Measurements from ENCODE around the gene ERG28. TPM values are rescaled to one million over a fixed set of nuclear protein-coding genes. Genes with fewer than 3 reads are reported as not detected.

Gene ERG28
- total and polyA plus RNA-seq, 4 donors = 17.1 to 43.5 (median 29.2) TPM

DNA sequence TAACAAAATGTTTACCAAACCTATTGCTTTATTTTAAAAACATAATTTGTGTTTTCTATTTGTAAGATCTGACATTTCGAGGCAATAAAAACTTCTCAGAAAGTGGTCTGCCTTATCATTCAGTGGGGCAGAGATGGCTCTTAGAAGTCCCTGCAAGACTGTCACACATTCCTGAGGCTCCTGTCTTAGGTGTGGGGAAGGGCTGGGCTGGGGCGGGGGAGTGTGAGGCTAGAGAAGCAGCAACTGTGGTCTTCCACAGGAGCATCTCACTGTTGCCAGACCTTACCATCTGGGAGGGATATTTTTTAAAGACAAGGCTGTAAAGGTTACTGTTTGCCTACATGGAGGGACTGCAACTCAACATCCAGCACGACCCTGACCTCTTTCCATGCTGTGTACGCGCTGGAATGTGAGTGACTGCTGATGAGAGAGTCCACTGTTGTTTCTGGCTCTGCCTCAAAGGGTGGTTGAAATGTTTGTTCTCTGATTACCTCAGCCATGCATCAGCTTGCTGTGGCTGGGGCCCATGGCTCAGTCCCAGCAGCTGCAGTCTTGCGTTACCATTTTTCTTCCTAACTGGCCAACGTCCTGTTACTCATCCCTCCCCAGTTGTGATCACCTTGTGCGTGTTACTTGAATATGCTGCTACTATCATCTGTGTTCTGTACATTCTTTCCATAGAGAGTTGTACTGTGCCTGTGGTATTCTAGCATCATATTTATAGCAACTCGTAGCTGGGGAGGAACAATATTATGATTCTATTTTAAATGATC lies 12.4 kb downstream of the ERG28 start:
- peak overlapping the region; percentile 79 to 82 for H3K27ac ChIP-seq (ENCODE audit: low read depth in 1 of 2, low read length in 2 of 2)
- DNase-seq (ENCODE audit: low spot score) = peak; percentile 54
- 36% methylated on average over 9 of the region's 9 CpGs for WGBS
- peaks cover 1 to 14% (median 9%) of the 10 kb centered on the region in 4 donors for H3K36me3 ChIP-seq (ENCODE audit: control insufficient read depth in 4 of 4, insufficient read depth in 3 of 4, low read depth in 1 of 4, low read length in 3 of 4)
- TF ChIP-seq GABPA (IDR thresholded peaks at IDR 0.05 in 1 of 2, conservative IDR thresholded peaks at IDR 0.05 in 1 of 2) = peak in 1 of 2 donors; percentile 45
- TF ChIP-seq, protein P1, sequence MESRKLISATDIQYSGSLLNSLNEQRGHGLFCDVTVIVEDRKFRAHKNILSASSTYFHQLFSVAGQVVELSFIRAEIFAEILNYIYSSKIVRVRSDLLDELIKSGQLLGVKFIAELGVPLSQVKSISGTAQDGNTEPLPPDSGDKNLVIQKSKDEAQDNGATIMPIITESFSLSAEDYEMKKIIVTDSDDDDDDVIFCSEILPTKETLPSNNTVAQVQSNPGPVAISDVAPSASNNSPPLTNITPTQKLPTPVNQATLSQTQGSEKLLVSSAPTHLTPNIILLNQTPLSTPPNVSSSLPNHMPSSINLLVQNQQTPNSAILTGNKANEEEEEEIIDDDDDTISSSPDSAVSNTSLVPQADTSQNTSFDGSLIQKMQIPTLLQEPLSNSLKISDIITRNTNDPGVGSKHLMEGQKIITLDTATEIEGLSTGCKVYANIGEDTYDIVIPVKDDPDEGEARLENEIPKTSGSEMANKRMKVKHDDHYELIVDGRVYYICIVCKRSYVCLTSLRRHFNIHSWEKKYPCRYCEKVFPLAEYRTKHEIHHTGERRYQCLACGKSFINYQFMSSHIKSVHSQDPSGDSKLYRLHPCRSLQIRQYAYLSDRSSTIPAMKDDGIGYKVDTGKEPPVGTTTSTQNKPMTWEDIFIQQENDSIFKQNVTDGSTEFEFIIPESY (IDR thresholded peaks at IDR 0.05) = peak; percentile 47
- peak; percentile 92 to 97 for TF ChIP-seq RXRA (IDR thresholded peaks at IDR 0.05)
- TF ChIP-seq NR2F2 (IDR thresholded peaks at IDR 0.05) = peak; percentile 78
- TF ChIP-seq JUND (IDR thresholded peaks at IDR 0.05) = peak; percentile 82 to 86
- peak; percentile 89 for TF ChIP-seq FOXA2 (IDR thresholded peaks at IDR 0.05)
- TF ChIP-seq, protein P2, sequence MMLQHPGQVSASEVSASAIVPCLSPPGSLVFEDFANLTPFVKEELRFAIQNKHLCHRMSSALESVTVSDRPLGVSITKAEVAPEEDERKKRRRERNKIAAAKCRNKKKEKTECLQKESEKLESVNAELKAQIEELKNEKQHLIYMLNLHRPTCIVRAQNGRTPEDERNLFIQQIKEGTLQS (IDR thresholded peaks at IDR 0.05) = peak; percentile 86
- TF ChIP-seq FOXA1 (IDR thresholded peaks at IDR 0.05) = peak; percentile 88
- TF ChIP-seq TAF1 (conservative IDR thresholded peaks at IDR 0.05) = no peak
- TF ChIP-seq, protein P3, sequence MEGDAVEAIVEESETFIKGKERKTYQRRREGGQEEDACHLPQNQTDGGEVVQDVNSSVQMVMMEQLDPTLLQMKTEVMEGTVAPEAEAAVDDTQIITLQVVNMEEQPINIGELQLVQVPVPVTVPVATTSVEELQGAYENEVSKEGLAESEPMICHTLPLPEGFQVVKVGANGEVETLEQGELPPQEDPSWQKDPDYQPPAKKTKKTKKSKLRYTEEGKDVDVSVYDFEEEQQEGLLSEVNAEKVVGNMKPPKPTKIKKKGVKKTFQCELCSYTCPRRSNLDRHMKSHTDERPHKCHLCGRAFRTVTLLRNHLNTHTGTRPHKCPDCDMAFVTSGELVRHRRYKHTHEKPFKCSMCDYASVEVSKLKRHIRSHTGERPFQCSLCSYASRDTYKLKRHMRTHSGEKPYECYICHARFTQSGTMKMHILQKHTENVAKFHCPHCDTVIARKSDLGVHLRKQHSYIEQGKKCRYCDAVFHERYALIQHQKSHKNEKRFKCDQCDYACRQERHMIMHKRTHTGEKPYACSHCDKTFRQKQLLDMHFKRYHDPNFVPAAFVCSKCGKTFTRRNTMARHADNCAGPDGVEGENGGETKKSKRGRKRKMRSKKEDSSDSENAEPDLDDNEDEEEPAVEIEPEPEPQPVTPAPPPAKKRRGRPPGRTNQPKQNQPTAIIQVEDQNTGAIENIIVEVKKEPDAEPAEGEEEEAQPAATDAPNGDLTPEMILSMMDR (IDR thresholded peaks at IDR 0.05; ENCODE audit: low read depth, low read length, missing input control) = no peak
- peak; percentile 83 to 89 for TF ChIP-seq HNF4A (conservative IDR thresholded peaks at IDR 0.05)
- peak; percentile 94 for TF ChIP-seq SP1 (IDR thresholded peaks at IDR 0.05)
- TF ChIP-seq RAD21 (IDR thresholded peaks at IDR 0.05) = peak; percentile 40 to 67
- TF ChIP-seq, protein P4, sequence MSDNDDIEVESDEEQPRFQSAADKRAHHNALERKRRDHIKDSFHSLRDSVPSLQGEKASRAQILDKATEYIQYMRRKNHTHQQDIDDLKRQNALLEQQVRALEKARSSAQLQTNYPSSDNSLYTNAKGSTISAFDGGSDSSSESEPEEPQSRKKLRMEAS (IDR thresholded peaks at IDR 0.05) = peak; percentile 94
- TF ChIP-seq YY1 (IDR thresholded peaks at IDR 0.05) = peak; percentile 85
- peak; percentile 62 for TF ChIP-seq HNF4G (IDR thresholded peaks at IDR 0.05)
- TF ChIP-seq, protein P5, sequence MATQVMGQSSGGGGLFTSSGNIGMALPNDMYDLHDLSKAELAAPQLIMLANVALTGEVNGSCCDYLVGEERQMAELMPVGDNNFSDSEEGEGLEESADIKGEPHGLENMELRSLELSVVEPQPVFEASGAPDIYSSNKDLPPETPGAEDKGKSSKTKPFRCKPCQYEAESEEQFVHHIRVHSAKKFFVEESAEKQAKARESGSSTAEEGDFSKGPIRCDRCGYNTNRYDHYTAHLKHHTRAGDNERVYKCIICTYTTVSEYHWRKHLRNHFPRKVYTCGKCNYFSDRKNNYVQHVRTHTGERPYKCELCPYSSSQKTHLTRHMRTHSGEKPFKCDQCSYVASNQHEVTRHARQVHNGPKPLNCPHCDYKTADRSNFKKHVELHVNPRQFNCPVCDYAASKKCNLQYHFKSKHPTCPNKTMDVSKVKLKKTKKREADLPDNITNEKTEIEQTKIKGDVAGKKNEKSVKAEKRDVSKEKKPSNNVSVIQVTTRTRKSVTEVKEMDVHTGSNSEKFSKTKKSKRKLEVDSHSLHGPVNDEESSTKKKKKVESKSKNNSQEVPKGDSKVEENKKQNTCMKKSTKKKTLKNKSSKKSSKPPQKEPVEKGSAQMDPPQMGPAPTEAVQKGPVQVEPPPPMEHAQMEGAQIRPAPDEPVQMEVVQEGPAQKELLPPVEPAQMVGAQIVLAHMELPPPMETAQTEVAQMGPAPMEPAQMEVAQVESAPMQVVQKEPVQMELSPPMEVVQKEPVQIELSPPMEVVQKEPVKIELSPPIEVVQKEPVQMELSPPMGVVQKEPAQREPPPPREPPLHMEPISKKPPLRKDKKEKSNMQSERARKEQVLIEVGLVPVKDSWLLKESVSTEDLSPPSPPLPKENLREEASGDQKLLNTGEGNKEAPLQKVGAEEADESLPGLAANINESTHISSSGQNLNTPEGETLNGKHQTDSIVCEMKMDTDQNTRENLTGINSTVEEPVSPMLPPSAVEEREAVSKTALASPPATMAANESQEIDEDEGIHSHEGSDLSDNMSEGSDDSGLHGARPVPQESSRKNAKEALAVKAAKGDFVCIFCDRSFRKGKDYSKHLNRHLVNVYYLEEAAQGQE (IDR thresholded peaks at IDR 0.05) = peak; percentile 71
- peak; percentile 69 to 72 for TF ChIP-seq EGR1 (IDR thresholded peaks at IDR 0.05; ENCODE audit: low read depth in 2 of 2)
- H3K9ac ChIP-seq (ENCODE audit: low read depth in 1 of 2, low read length in 2 of 2) = no peak overlapping the region
- H3K4me3 ChIP-seq (ENCODE audit: low read depth in 1 of 3, low read length in 3 of 3) = no peak overlapping the region
- no peaks in the 10 kb centered on the region for H3K27me3 ChIP-seq (ENCODE audit: control insufficient read depth in 4 of 4, insufficient read depth in 4 of 4, low read length in 3 of 4)
- no peaks in the 10 kb centered on the region for H3K9me3 ChIP-seq (ENCODE audit: control insufficient read depth in 4 of 4, low read length in 3 of 4)
- H3K4me1 ChIP-seq (ENCODE audit: control insufficient read depth in 4 of 4, insufficient read depth in 4 of 4, low read length in 3 of 4) = peaks cover 16 to 61% (median 46%) of the 10 kb centered on the region in 4 donors

All from liver (tissue), 9 donors.